ENCODE measurements around the gene ALAS1.

Gene ALAS1

GRCh38 chr3:52234516-52235447 is 36.8 kb downstream of the ALAS1 start:
- DNase-seq (ENCODE audit: low spot score) = no peak

GRCh38 chr3:52236424-52236886 is 38.5 kb downstream of the ALAS1 start:
- no peak for DNase-seq (ENCODE audit: low spot score)

GRCh38 chr3:52237006-52237656 is 39.2 kb downstream of the ALAS1 start:
- DNase-seq (ENCODE audit: low spot score) = no peak

GRCh38 chr3:52237657-52238172 is 39.8 kb downstream of the ALAS1 start:
- no peak for DNase-seq (ENCODE audit: low spot score)

GRCh38 chr3:52238193-52238760 is 40.3 kb downstream of the ALAS1 start:
- DNase-seq (ENCODE audit: low spot score) = peak; percentile 18

- DNase-seq (ENCODE audit: low spot score) = peak; percentile 72
These were observed 41.1 kb downstream of the ALAS1 start, which contains the start of gene TWF2 for GRCh38 chr3:52238761-52239701. TWF2 (minus strand) TSS chr3:52239158; CDS start chr3:52239016, 142 bp downstream.

- peak; percentile 69 for DNase-seq (ENCODE audit: low spot score)
These were observed 42.3 kb downstream of the ALAS1 start for GRCh38 chr3:52240059-52240885.

GRCh38 chr3:52240886-52241370 is 43.0 kb downstream of the ALAS1 start:
- DNase-seq (ENCODE audit: low spot score) = peak; percentile 30

GRCh38 chr3:52242039-52242438 is 44.1 kb downstream of the ALAS1 start:
- no peak for DNase-seq (ENCODE audit: low spot score)

- no peak for DNase-seq (ENCODE audit: low spot score)
These were observed 46.0 kb downstream of the ALAS1 start for GRCh38 chr3:52243791-52244628.

- no peak for DNase-seq (ENCODE audit: low spot score)
These were observed 47.6 kb downstream of the ALAS1 start, which contains the start of gene PPM1M for GRCh38 chr3:52245322-52246263. PPM1M (plus strand) TSS chr3:52245759; CDS start chr3:52245825, 66 bp downstream.

- DNase-seq (ENCODE audit: low spot score) = no peak
These were observed 48.3 kb downstream of the ALAS1 start for GRCh38 chr3:52246264-52246620.

- no peak for DNase-seq (ENCODE audit: low spot score)
These were observed 48.9 kb downstream of the ALAS1 start for GRCh38 chr3:52246728-52247408.

GRCh38 chr3:52247409-52248164 is 49.6 kb downstream of the ALAS1 start:
- DNase-seq (ENCODE audit: low spot score) = no peak

GRCh38 chr3:52248165-52248541 is 50.2 kb downstream of the ALAS1 start:
- no peak for DNase-seq (ENCODE audit: low spot score)

- DNase-seq (ENCODE audit: low spot score) = no peak
These were observed 51.0 kb downstream of the ALAS1 start for GRCh38 chr3:52248816-52249547.

Data from hematopoietic multipotent progenitor cell treated with erythropoietin and hydrocortisone succinate and interleukin-3 and kit ligand, for 17 days (in vitro differentiated cells).